WTC11 (cell line): ENCODE results near the gene KCTD1. TPM values are rescaled to one million over a fixed set of nuclear protein-coding genes. Genes with fewer than 3 reads are reported as not detected.

Source experiments
- ATAC-seq: fragments of 200-7000 bp; cut with Tn5 transposase; 2 replicates; pipeline ENCODE4 v1.10.0; 2021; ENCODE audit warnings: mild to moderate bottlenecking, moderate library complexity
- CTCF ChIA-PET: fragments of 300-600 bp; sonication (Branson Sonifier 250); formaldehyde crosslinking; loops from one replicate; lab custom pipeline; 2021; ENCODE audit warnings: antibody characterized with exemption; lab: Charles Lee
- POLR2A ChIA-PET: fragments of 350-600 bp; sonication (Branson Sonifier 250); formaldehyde crosslinking; loops from one replicate; lab custom pipeline; 2021; ENCODE audit warnings: antibody characterized with exemption; lab: Charles Lee
- DNase-seq: peaks from one replicate; pipeline ENCODE4 v3.0.0; 2021; ENCODE audit warnings: low spot score
- H3K27ac Mint-ChIP-seq: 2 replicates; pipeline ENCODE4 v1.8.0; 2021; ENCODE audit warnings: mixed read lengths
- H3K27me3 Mint-ChIP-seq: 2 replicates; pipeline ENCODE4 v1.8.0; 2021; ENCODE audit warnings: low read depth, mild to moderate bottlenecking, moderate library complexity, mixed read lengths
- H3K36me3 Mint-ChIP-seq: 2 replicates; pipeline ENCODE4 v1.8.0; 2021; ENCODE audit warnings: mixed read lengths
- H3K4me1 Mint-ChIP-seq: 2 replicates; pipeline ENCODE4 v1.8.0; 2022; ENCODE audit warnings: mixed read lengths
- H3K4me3 Mint-ChIP-seq: 2 replicates; pipeline ENCODE4 v1.8.0; 2021; ENCODE audit warnings: mild to moderate bottlenecking, moderate library complexity, mixed read lengths
- H3K9me3 Mint-ChIP-seq: 2 replicates; pipeline ENCODE4 v1.8.0; 2021; ENCODE audit warnings: mixed read lengths
- AR ChIP-seq: fragments of 250-450 bp; sonication (Bioruptor Pico); IDR thresholded peaks from 2 replicates; pipeline ENCODE4 v1.9.0; 2021; ENCODE audit warnings: mild to moderate bottlenecking
- CREM ChIP-seq: sonication (generic); formaldehyde crosslinking; IDR thresholded peaks from 2 replicates; pipeline ENCODE4 v1.8.1; 2022; ENCODE audit warnings: mild to moderate bottlenecking, missing genetic modification reagents, moderate library complexity
- EMX1 ChIP-seq: fragments of 250-450 bp; sonication (Bioruptor Pico); IDR thresholded peaks from 2 replicates; pipeline ENCODE4 v1.8.0; 2021; ENCODE audit warnings: mild to moderate bottlenecking
- ETV6 ChIP-seq: sonication (generic); formaldehyde crosslinking; IDR thresholded peaks from 2 replicates; pipeline ENCODE4 v1.8.1; 2022; ENCODE audit warnings: mild to moderate bottlenecking, missing genetic modification reagents
- GABPB1 ChIP-seq: sonication (generic); formaldehyde crosslinking; IDR thresholded peaks from 2 replicates; pipeline ENCODE4 v1.8.1; 2023; ENCODE audit warnings: mild to moderate bottlenecking, missing genetic modification reagents
- JAZF1 ChIP-seq: fragments of 250-450 bp; sonication (Bioruptor Pico); IDR thresholded peaks from 2 replicates; pipeline ENCODE4 v1.9.0; 2021; ENCODE audit warnings: moderate library complexity, mild to moderate bottlenecking, inconsistent platforms
- NR2C2 ChIP-seq: sonication (generic); formaldehyde crosslinking; IDR thresholded peaks from 2 replicates; pipeline ENCODE4 v1.8.0; 2022; ENCODE audit warnings: mild to moderate bottlenecking, missing genetic modification reagents
- NR3C1 ChIP-seq: sonication (generic); formaldehyde crosslinking; conservative IDR thresholded peaks from 2 replicates; pipeline ENCODE4 v1.8.1; 2023; ENCODE audit warnings: low read depth, mild to moderate bottlenecking, missing genetic modification reagents
- SMAD3 ChIP-seq: sonication (generic); formaldehyde crosslinking; IDR thresholded peaks from 2 replicates; pipeline ENCODE4 v1.8.0; 2022; ENCODE audit warnings: missing genetic modification reagents, mild to moderate bottlenecking, borderline replicate concordance
- SP1 ChIP-seq: sonication (generic); formaldehyde crosslinking; conservative IDR thresholded peaks from 2 replicates; pipeline ENCODE4 v1.8.1; 2022; ENCODE audit warnings: missing genetic modification reagents
- TEAD1 ChIP-seq: sonication (generic); formaldehyde crosslinking; IDR thresholded peaks from 2 replicates; pipeline ENCODE4 v1.8.0; 2022; ENCODE audit warnings: mild to moderate bottlenecking, missing genetic modification reagents
- ZNF138 ChIP-seq: sonication (generic); formaldehyde crosslinking; conservative IDR thresholded peaks from 2 replicates; pipeline ENCODE4 v1.8.1; 2022; ENCODE audit warnings: mild to moderate bottlenecking, moderate library complexity, missing genetic modification reagents
- ZNF317 ChIP-seq: sonication (generic); formaldehyde crosslinking; IDR thresholded peaks from 2 replicates; pipeline ENCODE4 v1.8.1; 2023; ENCODE audit warnings: low read depth, mild to moderate bottlenecking, moderate library complexity, missing genetic modification reagents, borderline replicate concordance
- ZNF671 ChIP-seq: fragments of 250-450 bp; sonication (Bioruptor Pico); IDR thresholded peaks from 2 replicates; pipeline ENCODE4 v1.8.0; 2021; ENCODE audit warnings: mild to moderate bottlenecking
- total RNA-seq: library from RNA; stranded (reverse); gene quantifications from 3 replicates; pipeline ENCODE4 v1.2.3, GENCODE V29; 2021
- TF ChIP-seq, protein P1 (sequence below): sonication (generic); formaldehyde crosslinking; IDR thresholded peaks from 2 replicates; pipeline ENCODE4 v1.8.1; 2023; ENCODE audit warnings: mild to moderate bottlenecking, missing genetic modification reagents, borderline replicate concordance
- TF ChIP-seq, protein P2 (sequence below): fragments of 250-450 bp; sonication (Bioruptor Pico); IDR thresholded peaks from 2 replicates; pipeline ENCODE4 v1.8.0; 2021; ENCODE audit warnings: mild to moderate bottlenecking
- TF ChIP-seq, protein P3 (sequence below): sonication (generic); formaldehyde crosslinking; IDR thresholded peaks from 2 replicates; pipeline ENCODE4 v1.8.1; 2022; ENCODE audit warnings: mild to moderate bottlenecking, missing genetic modification reagents, moderate library complexity, borderline replicate concordance
- TF ChIP-seq, protein P4 (sequence below): sonication (generic); formaldehyde crosslinking; IDR thresholded peaks from 2 replicates; pipeline ENCODE4 v1.8.0; 2022; ENCODE audit warnings: missing genetic modification reagents
- TF ChIP-seq, protein P5 (sequence below): sonication (generic); formaldehyde crosslinking; IDR thresholded peaks from 2 replicates; pipeline ENCODE4 v1.8.0; 2022; ENCODE audit warnings: mild to moderate bottlenecking, missing genetic modification reagents

The KCTD1 gene
- total RNA-seq, 1 experiment from 2014 or later: 23.3 TPM

GRCh38 chr18:26471027-26471426 is 77.3 kb downstream of the KCTD1 start:
- ATAC-seq (no peak), DNase-seq (no peak)
- H3K4me1 Mint-ChIP-seq: peaks cover 15% of the 10 kb centered on the region
- H3K36me3 Mint-ChIP-seq: peaks cover 12% of the 10 kb centered on the region; the same call in 1 of the 2 replicates
- H3K4me3 Mint-ChIP-seq: no peak overlapping the region
- 0 out of 2 replicates have a peak overlapping the region, but pooled peaks have one; percentile 41 for H3K27ac Mint-ChIP-seq
- no peaks in the 10 kb centered on the region for H3K9me3 Mint-ChIP-seq
- POLR2A ChIA-PET: no interaction called here
- CTCF ChIA-PET: interaction anchor here (0.9 kb wide), 1 partner anchor 14 kb away, joined by 3 read pairs; no protein-coding TSS in a partner anchor
- H3K27me3 Mint-ChIP-seq: no peaks in the 10 kb centered on the region
- TF ChIP-seq NR2C2 (CRISPR knock-in tag): no peak
- TF ChIP-seq, protein P1, sequence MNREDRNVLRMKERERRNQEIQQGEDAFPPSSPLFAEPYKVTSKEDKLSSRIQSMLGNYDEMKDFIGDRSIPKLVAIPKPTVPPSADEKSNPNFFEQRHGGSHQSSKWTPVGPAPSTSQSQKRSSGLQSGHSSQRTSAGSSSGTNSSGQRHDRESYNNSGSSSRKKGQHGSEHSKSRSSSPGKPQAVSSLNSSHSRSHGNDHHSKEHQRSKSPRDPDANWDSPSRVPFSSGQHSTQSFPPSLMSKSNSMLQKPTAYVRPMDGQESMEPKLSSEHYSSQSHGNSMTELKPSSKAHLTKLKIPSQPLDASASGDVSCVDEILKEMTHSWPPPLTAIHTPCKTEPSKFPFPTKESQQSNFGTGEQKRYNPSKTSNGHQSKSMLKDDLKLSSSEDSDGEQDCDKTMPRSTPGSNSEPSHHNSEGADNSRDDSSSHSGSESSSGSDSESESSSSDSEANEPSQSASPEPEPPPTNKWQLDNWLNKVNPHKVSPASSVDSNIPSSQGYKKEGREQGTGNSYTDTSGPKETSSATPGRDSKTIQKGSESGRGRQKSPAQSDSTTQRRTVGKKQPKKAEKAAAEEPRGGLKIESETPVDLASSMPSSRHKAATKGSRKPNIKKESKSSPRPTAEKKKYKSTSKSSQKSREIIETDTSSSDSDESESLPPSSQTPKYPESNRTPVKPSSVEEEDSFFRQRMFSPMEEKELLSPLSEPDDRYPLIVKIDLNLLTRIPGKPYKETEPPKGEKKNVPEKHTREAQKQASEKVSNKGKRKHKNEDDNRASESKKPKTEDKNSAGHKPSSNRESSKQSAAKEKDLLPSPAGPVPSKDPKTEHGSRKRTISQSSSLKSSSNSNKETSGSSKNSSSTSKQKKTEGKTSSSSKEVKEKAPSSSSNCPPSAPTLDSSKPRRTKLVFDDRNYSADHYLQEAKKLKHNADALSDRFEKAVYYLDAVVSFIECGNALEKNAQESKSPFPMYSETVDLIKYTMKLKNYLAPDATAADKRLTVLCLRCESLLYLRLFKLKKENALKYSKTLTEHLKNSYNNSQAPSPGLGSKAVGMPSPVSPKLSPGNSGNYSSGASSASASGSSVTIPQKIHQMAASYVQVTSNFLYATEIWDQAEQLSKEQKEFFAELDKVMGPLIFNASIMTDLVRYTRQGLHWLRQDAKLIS: no peak

DNA sequence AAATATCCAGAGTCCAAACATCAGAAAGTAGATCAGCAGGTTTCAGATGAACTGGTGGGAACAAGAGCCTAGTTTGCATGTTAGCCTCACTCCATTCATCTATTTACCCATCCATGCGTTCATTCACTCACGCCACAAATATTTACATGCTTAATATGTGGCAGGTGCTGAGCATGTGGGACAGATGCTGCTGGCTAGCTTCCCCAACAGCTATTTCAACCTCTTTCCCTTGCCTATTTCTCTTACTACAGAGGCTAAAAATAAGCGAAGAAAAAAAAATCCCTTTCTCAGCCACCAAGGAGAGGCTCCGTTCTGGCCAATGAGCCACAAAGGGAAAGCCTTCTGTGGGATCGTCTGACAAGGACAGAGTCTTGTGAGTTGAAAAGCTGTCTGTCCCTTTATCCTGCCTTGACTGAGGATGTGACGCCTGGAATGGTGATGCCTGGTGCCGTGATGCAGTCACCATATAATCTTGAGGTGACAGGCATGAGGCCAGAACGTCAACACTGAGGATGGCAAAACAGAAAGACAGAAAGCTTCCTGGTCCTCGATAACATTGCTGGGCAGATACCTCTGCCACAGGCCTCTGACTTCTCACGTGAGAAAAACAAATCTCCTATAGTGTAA is 78.2 kb downstream of the KCTD1 start:
- no peak for DNase-seq
- Mint-ChIP-seq H3K27me3 (no peaks in the 10 kb centered on the region), H3K36me3 (peaks cover 10% of the 10 kb centered on the region; the same call in 1 of the 2 replicates), H3K4me1 (peaks cover 15% of the 10 kb centered on the region), H3K4me3 (no peak overlapping the region), H3K27ac (peak overlapping the region; percentile 41; the same call in 1 of the 2 replicates), H3K9me3 (no peaks in the 10 kb centered on the region)
- ChIA-PET POLR2A (no interaction called here), CTCF (interaction anchor here (1.8 to 2.5 kb wide), 2 partner anchors 9 to 14 kb away, joined by 9 to 28 read pairs; no protein-coding TSS in a partner anchor)
- no peak for ATAC-seq
- TF ChIP-seq, protein P2, sequence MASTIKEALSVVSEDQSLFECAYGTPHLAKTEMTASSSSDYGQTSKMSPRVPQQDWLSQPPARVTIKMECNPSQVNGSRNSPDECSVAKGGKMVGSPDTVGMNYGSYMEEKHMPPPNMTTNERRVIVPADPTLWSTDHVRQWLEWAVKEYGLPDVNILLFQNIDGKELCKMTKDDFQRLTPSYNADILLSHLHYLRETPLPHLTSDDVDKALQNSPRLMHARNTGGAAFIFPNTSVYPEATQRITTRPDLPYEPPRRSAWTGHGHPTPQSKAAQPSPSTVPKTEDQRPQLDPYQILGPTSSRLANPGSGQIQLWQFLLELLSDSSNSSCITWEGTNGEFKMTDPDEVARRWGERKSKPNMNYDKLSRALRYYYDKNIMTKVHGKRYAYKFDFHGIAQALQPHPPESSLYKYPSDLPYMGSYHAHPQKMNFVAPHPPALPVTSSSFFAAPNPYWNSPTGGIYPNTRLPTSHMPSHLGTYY (CRISPR knock-in tag): no peak
- TF ChIP-seq ZNF671 (CRISPR knock-in tag) (no peak), EMX1 (no peak), ZNF138 (CRISPR knock-in tag) (no peak), JAZF1 (CRISPR knock-in tag) (no peak), ZNF317 (CRISPR knock-in tag) (no peak), ETV6 (CRISPR knock-in tag) (no peak), NR3C1 (CRISPR knock-in tag) (no peak), TEAD1 (CRISPR knock-in tag) (no peak), SMAD3 (CRISPR knock-in tag) (no peak), AR (CRISPR knock-in tag) (no peak), SP1 (CRISPR knock-in tag) (no peak), CREM (no peak), GABPB1 (CRISPR knock-in tag) (no peak)
- TF ChIP-seq, protein P3, sequence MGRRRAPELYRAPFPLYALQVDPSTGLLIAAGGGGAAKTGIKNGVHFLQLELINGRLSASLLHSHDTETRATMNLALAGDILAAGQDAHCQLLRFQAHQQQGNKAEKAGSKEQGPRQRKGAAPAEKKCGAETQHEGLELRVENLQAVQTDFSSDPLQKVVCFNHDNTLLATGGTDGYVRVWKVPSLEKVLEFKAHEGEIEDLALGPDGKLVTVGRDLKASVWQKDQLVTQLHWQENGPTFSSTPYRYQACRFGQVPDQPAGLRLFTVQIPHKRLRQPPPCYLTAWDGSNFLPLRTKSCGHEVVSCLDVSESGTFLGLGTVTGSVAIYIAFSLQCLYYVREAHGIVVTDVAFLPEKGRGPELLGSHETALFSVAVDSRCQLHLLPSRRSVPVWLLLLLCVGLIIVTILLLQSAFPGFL: no peak
- TF ChIP-seq, protein P4, sequence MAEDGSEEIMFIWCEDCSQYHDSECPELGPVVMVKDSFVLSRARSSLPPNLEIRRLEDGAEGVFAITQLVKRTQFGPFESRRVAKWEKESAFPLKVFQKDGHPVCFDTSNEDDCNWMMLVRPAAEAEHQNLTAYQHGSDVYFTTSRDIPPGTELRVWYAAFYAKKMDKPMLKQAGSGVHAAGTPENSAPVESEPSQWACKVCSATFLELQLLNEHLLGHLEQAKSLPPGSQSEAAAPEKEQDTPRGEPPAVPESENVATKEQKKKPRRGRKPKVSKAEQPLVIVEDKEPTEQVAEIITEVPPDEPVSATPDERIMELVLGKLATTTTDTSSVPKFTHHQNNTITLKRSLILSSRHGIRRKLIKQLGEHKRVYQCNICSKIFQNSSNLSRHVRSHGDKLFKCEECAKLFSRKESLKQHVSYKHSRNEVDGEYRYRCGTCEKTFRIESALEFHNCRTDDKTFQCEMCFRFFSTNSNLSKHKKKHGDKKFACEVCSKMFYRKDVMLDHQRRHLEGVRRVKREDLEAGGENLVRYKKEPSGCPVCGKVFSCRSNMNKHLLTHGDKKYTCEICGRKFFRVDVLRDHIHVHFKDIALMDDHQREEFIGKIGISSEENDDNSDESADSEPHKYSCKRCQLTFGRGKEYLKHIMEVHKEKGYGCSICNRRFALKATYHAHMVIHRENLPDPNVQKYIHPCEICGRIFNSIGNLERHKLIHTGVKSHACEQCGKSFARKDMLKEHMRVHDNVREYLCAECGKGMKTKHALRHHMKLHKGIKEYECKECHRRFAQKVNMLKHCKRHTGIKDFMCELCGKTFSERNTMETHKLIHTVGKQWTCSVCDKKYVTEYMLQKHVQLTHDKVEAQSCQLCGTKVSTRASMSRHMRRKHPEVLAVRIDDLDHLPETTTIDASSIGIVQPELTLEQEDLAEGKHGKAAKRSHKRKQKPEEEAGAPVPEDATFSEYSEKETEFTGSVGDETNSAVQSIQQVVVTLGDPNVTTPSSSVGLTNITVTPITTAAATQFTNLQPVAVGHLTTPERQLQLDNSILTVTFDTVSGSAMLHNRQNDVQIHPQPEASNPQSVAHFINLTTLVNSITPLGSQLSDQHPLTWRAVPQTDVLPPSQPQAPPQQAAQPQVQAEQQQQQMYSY: no peak
- TF ChIP-seq, protein P5, sequence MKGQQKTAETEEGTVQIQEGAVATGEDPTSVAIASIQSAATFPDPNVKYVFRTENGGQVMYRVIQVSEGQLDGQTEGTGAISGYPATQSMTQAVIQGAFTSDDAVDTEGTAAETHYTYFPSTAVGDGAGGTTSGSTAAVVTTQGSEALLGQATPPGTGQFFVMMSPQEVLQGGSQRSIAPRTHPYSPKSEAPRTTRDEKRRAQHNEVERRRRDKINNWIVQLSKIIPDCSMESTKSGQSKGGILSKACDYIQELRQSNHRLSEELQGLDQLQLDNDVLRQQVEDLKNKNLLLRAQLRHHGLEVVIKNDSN (CRISPR knock-in tag): no peak
